ENCODE measurements around the gene DDX43. TPM values are rescaled to one million over a fixed set of nuclear protein-coding genes. Genes with fewer than 3 reads are reported as not detected.

The DDX43 gene
- total and polyA plus RNA-seq, 2 donors from 2014 or later: 0.15 to 1.4 TPM

GRCh38 chr6:73418081-73418741 lies 23.6 kb downstream of the DDX43 start:
- H3K36me3 ChIP-seq (ENCODE audit: control insufficient read depth in 2 of 3, insufficient read depth in 3 of 3, low read length in 3 of 3): no peaks in the 10 kb centered on the region
- H3K9ac ChIP-seq (ENCODE audit: low read length in 3 of 3): no peak overlapping the region
- H3K4me3 ChIP-seq (ENCODE audit: low read length in 3 of 3): no peak overlapping the region
- no peaks in the 10 kb centered on the region for H3K27me3 ChIP-seq (ENCODE audit: control insufficient read depth, insufficient read depth, low read length)
- no peak overlapping the region for H3K27ac ChIP-seq (ENCODE audit: low read depth in 2 of 2, low read length in 2 of 2)
- no peak for FAIRE-seq
- intact Hi-C loops (cut with DNase I): no loop called here
- H3K4me1 ChIP-seq (ENCODE audit: control insufficient read depth in 2 of 3, insufficient read depth in 2 of 3, low read depth in 1 of 3, low read length in 3 of 3): no peaks in the 10 kb centered on the region
- no peaks in the 10 kb centered on the region for H3K9me3 ChIP-seq (ENCODE audit: control insufficient read depth in 2 of 3, insufficient read depth in 1 of 3, low read length in 3 of 3)
- no peak for DNase-seq
- TF ChIP-seq CTCF (IDR thresholded peaks at IDR 0.05; ENCODE audit: borderline replicate concordance, extremely low read depth, insufficient read depth): no peak

GRCh38 chr6:73421534-73421933 lies 26.9 kb downstream of the DDX43 start:
- Histone ChIP-seq H3K4me3 (ENCODE audit: low read length in 3 of 3) (no peak overlapping the region), H3K9me3 (ENCODE audit: control insufficient read depth in 2 of 3, insufficient read depth in 1 of 3, low read length in 3 of 3) (no peaks in the 10 kb centered on the region), H3K9ac (ENCODE audit: low read length in 3 of 3) (no peak overlapping the region), H3K4me1 (ENCODE audit: control insufficient read depth in 2 of 3, insufficient read depth in 2 of 3, low read depth in 1 of 3, low read length in 3 of 3) (no peaks in the 10 kb centered on the region), H3K27me3 (ENCODE audit: control insufficient read depth, insufficient read depth, low read length) (no peaks in the 10 kb centered on the region), H3K36me3 (ENCODE audit: control insufficient read depth in 2 of 3, insufficient read depth in 3 of 3, low read length in 3 of 3) (no peaks in the 10 kb centered on the region), H3K27ac (ENCODE audit: low read depth in 2 of 2, low read length in 2 of 2) (no peak overlapping the region)
- intact Hi-C loops (cut with DNase I): no loop called here
- TF ChIP-seq CTCF (IDR thresholded peaks at IDR 0.05; ENCODE audit: borderline replicate concordance, extremely low read depth, insufficient read depth): no peak
- FAIRE-seq (no peak), DNase-seq (peak in 1 of 5 donors; percentile 5)

GRCh38 chr6:73435236-73435635 lies 40.6 kb downstream of the DDX43 start:
- Histone ChIP-seq H3K27ac (ENCODE audit: low read depth in 2 of 2, low read length in 2 of 2) (no peak overlapping the region), H3K4me1 (ENCODE audit: control insufficient read depth in 2 of 3, insufficient read depth in 2 of 3, low read depth in 1 of 3, low read length in 3 of 3) (no peaks in the 10 kb centered on the region), H3K9ac (ENCODE audit: low read length in 3 of 3) (no peak overlapping the region), H3K36me3 (ENCODE audit: control insufficient read depth in 2 of 3, insufficient read depth in 3 of 3, low read length in 3 of 3) (no peaks in the 10 kb centered on the region), H3K4me3 (ENCODE audit: low read length in 3 of 3) (no peak overlapping the region), H3K9me3 (ENCODE audit: control insufficient read depth in 2 of 3, insufficient read depth in 1 of 3, low read length in 3 of 3) (no peaks in the 10 kb centered on the region), H3K27me3 (ENCODE audit: control insufficient read depth, insufficient read depth, low read length) (no peaks in the 10 kb centered on the region)
- DNase-seq (no peak), FAIRE-seq (no peak)
- intact Hi-C loops (cut with DNase I): no loop called here
- no peak for TF ChIP-seq CTCF (IDR thresholded peaks at IDR 0.05; ENCODE audit: borderline replicate concordance, extremely low read depth, insufficient read depth)

GRCh38 chr6:73443555-73443954 lies 48.9 kb downstream of the DDX43 start:
- TF ChIP-seq CTCF (IDR thresholded peaks at IDR 0.05; ENCODE audit: borderline replicate concordance, extremely low read depth, insufficient read depth): no peak
- Histone ChIP-seq H3K9ac (ENCODE audit: low read length in 3 of 3) (no peak overlapping the region), H3K27me3 (ENCODE audit: control insufficient read depth, insufficient read depth, low read length) (no peaks in the 10 kb centered on the region), H3K9me3 (ENCODE audit: control insufficient read depth in 2 of 3, insufficient read depth in 1 of 3, low read length in 3 of 3) (no peaks in the 10 kb centered on the region), H3K4me1 (ENCODE audit: control insufficient read depth in 2 of 3, insufficient read depth in 2 of 3, low read depth in 1 of 3, low read length in 3 of 3) (no peaks in the 10 kb centered on the region), H3K4me3 (ENCODE audit: low read length in 3 of 3) (no peak overlapping the region), H3K36me3 (ENCODE audit: control insufficient read depth in 2 of 3, insufficient read depth in 3 of 3, low read length in 3 of 3) (no peaks in the 10 kb centered on the region), H3K27ac (ENCODE audit: low read depth in 2 of 2, low read length in 2 of 2) (no peak overlapping the region)
- DNase-seq: no peak
- FAIRE-seq: no peak
- intact Hi-C loops (cut with DNase I): no loop called here

All from kidney (tissue), 14 donors.